IPS-18a (cell line): Measurements from ENCODE around the gene MRPL18.
A peak's percentile ranks its signal among the peaks of the same experiment; 100 is the strongest.
"Not testable (repeated sequence)": the region's sequence is repeated elsewhere in the genome, so short reads cannot be mapped to it uniquely, and the experiment has no call there.

ENCODE experiments used
- H3K27ac ChIP-seq: one replicate; pipeline ENCODE4 v1.5.1; 2013; ENCODE audit warnings: low read length
- H3K27me3 ChIP-seq: one replicate; pipeline ENCODE4 v1.6.1; 2013; ENCODE audit warnings: mild to moderate bottlenecking, low read length; ENCODE audit not compliant: control insufficient read depth, insufficient read depth
- H3K36me3 ChIP-seq: one replicate; pipeline ENCODE4 v1.6.1; 2013; ENCODE audit warnings: low read depth, low read length; ENCODE audit not compliant: control insufficient read depth
- H3K4me1 ChIP-seq: one replicate; pipeline ENCODE4 v1.6.1; 2013; ENCODE audit warnings: low read depth, low read length; ENCODE audit not compliant: control insufficient read depth
- H3K4me3 ChIP-seq: one replicate; pipeline ENCODE4 v1.5.1; 2013; ENCODE audit warnings: low read length
- H3K9ac ChIP-seq: one replicate; pipeline ENCODE4 v1.6.1; 2013; ENCODE audit warnings: mild to moderate bottlenecking, low read length, moderate library complexity
- H3K9me3 ChIP-seq: one replicate; pipeline ENCODE4 v1.6.1; 2013; ENCODE audit warnings: low read depth, low read length; ENCODE audit not compliant: control insufficient read depth

The MRPL18 gene

DNA sequence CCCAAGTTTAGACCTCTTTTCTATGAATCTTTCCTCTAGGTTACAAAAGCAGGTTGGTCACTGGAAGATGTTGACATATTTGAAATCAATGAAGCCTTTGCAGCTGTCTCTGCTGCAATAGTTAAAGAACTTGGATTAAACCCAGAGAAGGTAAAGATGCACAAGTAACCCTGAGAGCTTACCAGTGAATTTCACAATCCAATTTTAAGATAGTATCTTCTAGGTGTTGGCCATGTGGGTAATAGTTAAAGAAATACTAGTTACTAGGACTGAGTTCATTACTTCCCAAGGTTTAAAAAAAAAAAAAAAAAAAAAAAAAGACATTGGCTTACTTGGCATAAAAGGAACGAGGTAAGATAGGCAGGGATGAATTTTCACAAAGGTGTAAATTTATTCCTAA, 12.1 kb upstream of the MRPL18 start:
- Histone ChIP-seq H3K9me3 (no peaks in the 10 kb centered on the region), H3K27me3 (no peaks in the 10 kb centered on the region), H3K9ac (no peak overlapping the region), H3K36me3 (peaks cover 98% of the 10 kb centered on the region), H3K4me3 (no peak overlapping the region), H3K27ac (no peak overlapping the region), H3K4me1 (no peaks in the 10 kb centered on the region)

DNA sequence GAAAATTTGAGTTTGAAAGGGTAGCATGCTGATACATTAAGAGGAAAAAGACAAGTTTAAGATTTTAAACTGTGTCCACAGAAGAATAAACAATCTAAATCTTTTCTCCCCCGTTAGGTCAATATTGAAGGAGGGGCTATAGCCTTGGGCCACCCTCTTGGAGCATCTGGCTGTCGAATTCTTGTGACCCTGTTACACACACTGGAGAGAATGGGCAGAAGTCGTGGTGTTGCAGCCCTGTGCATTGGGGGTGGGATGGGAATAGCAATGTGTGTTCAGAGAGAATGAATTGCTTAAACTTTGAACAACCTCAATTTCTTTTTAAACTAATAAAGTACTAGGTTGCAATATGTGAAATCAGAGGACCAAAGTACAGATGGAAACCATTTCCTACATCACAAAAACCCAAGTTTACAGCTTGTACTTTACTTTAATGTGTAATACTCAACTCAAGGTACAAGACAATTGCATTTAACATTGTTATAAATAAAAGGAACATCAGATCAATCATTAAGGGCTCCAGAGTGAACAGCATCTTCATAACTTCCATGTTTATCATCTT, 11.6 kb upstream of the MRPL18 start:
- H3K9ac ChIP-seq: no peak overlapping the region
- H3K27ac ChIP-seq: no peak overlapping the region
- no peaks in the 10 kb centered on the region for H3K4me1 ChIP-seq
- no peak overlapping the region for H3K4me3 ChIP-seq
- H3K36me3 ChIP-seq: peaks cover 99% of the 10 kb centered on the region
- H3K27me3 ChIP-seq: no peaks in the 10 kb centered on the region
- H3K9me3 ChIP-seq: no peaks in the 10 kb centered on the region

DNA sequence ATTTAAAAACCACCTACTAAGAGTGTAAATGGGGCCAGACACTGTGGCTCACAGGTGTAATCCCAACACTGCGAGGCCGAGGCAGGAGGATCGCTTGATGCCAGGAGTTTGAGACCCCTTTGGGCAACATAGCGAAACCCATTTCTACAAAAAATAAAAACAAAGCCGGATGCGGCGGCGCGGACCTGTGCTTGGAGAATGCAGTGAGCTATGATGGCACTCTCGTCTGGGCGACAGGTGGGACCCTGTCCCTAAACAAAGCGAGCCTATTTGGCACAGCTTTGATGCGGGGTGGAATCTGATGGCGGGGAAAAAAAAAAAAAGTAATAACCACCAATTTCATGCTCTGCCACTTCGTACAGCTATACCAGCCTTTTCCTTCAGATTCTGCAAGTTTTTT, 2.0 kb upstream of the MRPL18 start:
- H3K27ac ChIP-seq: no peak overlapping the region

GRCh38 chr6:159788753-159789376, 1.4 kb upstream of the MRPL18 start:
- Histone ChIP-seq H3K36me3 (peaks cover 54% of the 10 kb centered on the region), H3K9ac (peak overlapping the region; percentile 93), H3K27ac (peak overlapping the region; percentile 73), H3K9me3 (no peaks in the 10 kb centered on the region), H3K4me1 (peaks cover 10% of the 10 kb centered on the region), H3K27me3 (no peaks in the 10 kb centered on the region), H3K4me3 (peak overlapping the region; percentile 94)

More for the DNA sequence above, 2.0 kb upstream of the MRPL18 start:
- peaks cover 58% of the 10 kb centered on the region for H3K36me3 ChIP-seq
- peaks cover 10% of the 10 kb centered on the region for H3K4me1 ChIP-seq
- peak overlapping the region; percentile 93 for H3K9ac ChIP-seq
- H3K9me3 ChIP-seq: no peaks in the 10 kb centered on the region
- no peaks in the 10 kb centered on the region for H3K27me3 ChIP-seq
- H3K4me3 ChIP-seq: peak overlapping the region; percentile 94

- no peaks in the 10 kb centered on the region for H3K27me3 ChIP-seq
- H3K9ac ChIP-seq: peak within 1 kb of the TSS; percentile 93
- no peaks in the 10 kb centered on the region for H3K9me3 ChIP-seq
- peaks cover 10% of the 10 kb centered on the region for H3K4me1 ChIP-seq
- peaks cover 56% of the 10 kb centered on the region for H3K36me3 ChIP-seq
- H3K27ac ChIP-seq: peak within 1 kb of the TSS; percentile 86
- peak within 1 kb of the TSS; percentile 94 for H3K4me3 ChIP-seq
Measured at GRCh38 chr6:159789377-159790148, 704 bp upstream of the MRPL18 start, which contains the start of gene TCP1. TCP1 (minus strand) TSS chr6:159789602; CDS start chr6:159789468, 134 bp downstream.

DNA sequence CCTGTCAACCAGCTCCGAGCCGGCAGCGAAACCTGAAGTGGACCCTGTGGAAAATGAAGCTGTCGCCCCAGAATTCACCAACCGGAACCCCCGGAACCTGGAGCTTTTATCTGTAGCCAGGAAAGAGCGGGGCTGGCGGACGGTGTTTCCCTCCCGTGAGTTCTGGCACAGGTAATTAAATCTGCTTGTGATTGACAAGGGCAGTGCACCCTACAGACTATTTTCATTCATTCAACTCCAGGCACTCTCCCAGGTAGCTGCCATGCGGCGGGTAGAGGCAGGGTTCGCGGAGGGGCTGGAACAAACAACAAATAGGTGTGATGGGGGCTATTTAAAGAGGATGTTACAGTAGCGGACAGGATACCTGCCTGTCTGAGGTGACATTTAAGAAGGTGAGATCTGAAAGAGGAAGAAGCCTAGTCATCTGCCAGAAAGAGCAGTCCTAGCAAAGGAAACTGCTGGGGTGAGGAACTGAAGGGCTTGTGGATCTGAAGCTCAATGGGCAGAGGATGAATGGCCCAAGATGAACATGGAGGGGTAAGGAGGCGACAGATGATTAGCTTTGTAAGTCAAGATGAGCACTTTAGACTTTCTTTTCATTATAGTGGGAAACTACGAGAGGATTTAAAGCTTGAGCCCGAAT, 810 bp downstream of the MRPL18 start:
- H3K4me1 ChIP-seq: peaks cover 10% of the 10 kb centered on the region
- peaks cover 46% of the 10 kb centered on the region for H3K36me3 ChIP-seq
- no peaks in the 10 kb centered on the region for H3K9me3 ChIP-seq
- peak overlapping the region; percentile 94 for H3K4me3 ChIP-seq
- peak overlapping the region; percentile 53 for H3K27ac ChIP-seq
- peak overlapping the region; percentile 93 for H3K9ac ChIP-seq
- H3K27me3 ChIP-seq: no peaks in the 10 kb centered on the region

DNA sequence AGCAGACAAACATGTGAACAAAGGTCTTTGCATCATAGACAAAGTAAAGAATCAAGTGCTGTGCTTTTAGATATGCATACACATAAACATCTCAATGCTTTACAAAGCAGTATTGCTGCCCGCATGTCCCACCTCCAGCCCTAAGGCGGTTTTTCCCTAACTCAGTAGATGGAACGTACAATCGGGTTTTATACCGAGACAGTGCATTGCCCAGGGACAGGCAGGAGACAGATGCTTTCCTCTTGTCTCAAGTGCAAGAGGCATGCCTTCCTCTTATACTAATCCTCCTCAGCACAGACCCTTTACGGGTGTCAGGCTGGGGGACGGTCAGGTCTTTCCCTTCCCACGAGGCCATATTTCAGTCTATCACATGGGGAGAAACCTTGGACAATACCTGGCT, 4.7 kb downstream of the MRPL18 start:
- H3K9me3 ChIP-seq, H3K4me1 ChIP-seq, H3K4me3 ChIP-seq, H3K9ac ChIP-seq, H3K27ac ChIP-seq, H3K27me3 ChIP-seq: not testable (repeated sequence)
- H3K36me3 ChIP-seq: peaks cover 50% of the 10 kb centered on the region

GRCh38 chr6:159797554-159797953, 7.3 kb downstream of the MRPL18 start:
- Histone ChIP-seq H3K9ac (no peak overlapping the region), H3K36me3 (peaks cover 42% of the 10 kb centered on the region), H3K4me3 (no peak overlapping the region), H3K27me3 (no peaks in the 10 kb centered on the region), H3K9me3 (no peaks in the 10 kb centered on the region), H3K27ac (no peak overlapping the region), H3K4me1 (no peaks in the 10 kb centered on the region)

GRCh38 chr6:159800141-159800865, 10.0 kb downstream of the MRPL18 start, which contains the start of gene PNLDC1:
PNLDC1 (plus strand) TSS chr6:159800276; CDS start chr6:159800308, 32 bp downstream.
- no peak within 1 kb of the TSS for H3K4me3 ChIP-seq
- no peak within 1 kb of the TSS for H3K9ac ChIP-seq
- no peak within 1 kb of the TSS for H3K27ac ChIP-seq
- peaks cover 27% of the 10 kb centered on the region for H3K36me3 ChIP-seq
- H3K27me3 ChIP-seq: no peaks in the 10 kb centered on the region
- H3K4me1 ChIP-seq: no peaks in the 10 kb centered on the region
- no peaks in the 10 kb centered on the region for H3K9me3 ChIP-seq

GRCh38 chr6:159801935-159802334, 11.7 kb downstream of the MRPL18 start:
- Histone ChIP-seq H3K9me3 (no peaks in the 10 kb centered on the region), H3K27me3 (no peaks in the 10 kb centered on the region), H3K4me3 (no peak overlapping the region), H3K36me3 (peaks cover 18% of the 10 kb centered on the region), H3K9ac (no peak overlapping the region), H3K27ac (no peak overlapping the region), H3K4me1 (no peaks in the 10 kb centered on the region)

GRCh38 chr6:159804504-159804903, 14.2 kb downstream of the MRPL18 start:
- H3K27ac ChIP-seq: no peak overlapping the region
- H3K4me1 ChIP-seq: no peaks in the 10 kb centered on the region
- no peaks in the 10 kb centered on the region for H3K9me3 ChIP-seq
- no peak overlapping the region for H3K9ac ChIP-seq
- H3K27me3 ChIP-seq: no peaks in the 10 kb centered on the region
- H3K4me3 ChIP-seq: no peak overlapping the region
- no peaks in the 10 kb centered on the region for H3K36me3 ChIP-seq
